Activated CD4-positive, alpha-beta T cell treated with anti-CD3 and anti-CD28 coated beads, Interleukin-2, Interleukin-4, amounts not matched to agents 100 ng/mL and 50 ng/mL, durations not matched to agents 16 hours and 8 hours (primary cell): ENCODE data around the gene DYSF.
"Not testable (repeated sequence)": the region's sequence is repeated elsewhere in the genome, so short reads cannot be mapped to it uniquely, and the experiment has no call there.

Experiments used
- DNase-seq: peaks from one replicate; pipeline ENCODE4 v3.0.0-alpha.2; 2020; ENCODE audit warnings: low spot score

The DYSF gene

GRCh38 chr2:71453404-71454220, at the start of gene DYSF:
Gene DYSF (plus strand): TSS chr2:71453561.
- DNase-seq = no peak

GRCh38 chr2:71409611-71410010, 43.8 kb upstream of the DYSF start:
- no peak for DNase-seq

GRCh38 chr2:71410696-71411095, 42.7 kb upstream of the DYSF start:
- no peak for DNase-seq

GRCh38 chr2:71416866-71417265, 36.5 kb upstream of the DYSF start:
- not testable (repeated sequence) for DNase-seq

- DNase-seq = no peak
Observed at GRCh38 chr2:71417300-71418202, 35.8 kb upstream of the DYSF start.

- no peak for DNase-seq
Observed at GRCh38 chr2:71419145-71419544, 34.2 kb upstream of the DYSF start.

GRCh38 chr2:71419976-71420375, 33.4 kb upstream of the DYSF start:
- DNase-seq = no peak

- no peak for DNase-seq
Observed at GRCh38 chr2:71422786-71423185, 30.6 kb upstream of the DYSF start.

GRCh38 chr2:71423817-71424420, 29.4 kb upstream of the DYSF start:
- DNase-seq = no peak

GRCh38 chr2:71426721-71427120, 26.6 kb upstream of the DYSF start:
- DNase-seq = no peak

GRCh38 chr2:71428472-71429383, 24.6 kb upstream of the DYSF start:
- no peak for DNase-seq

GRCh38 chr2:71445142-71445541, 8.2 kb upstream of the DYSF start:
- not testable (repeated sequence) for DNase-seq

- no peak for DNase-seq
Observed at GRCh38 chr2:71446505-71446904, 6.9 kb upstream of the DYSF start.

GRCh38 chr2:71449343-71449742, 4.0 kb upstream of the DYSF start:
- DNase-seq = no peak

- no peak for DNase-seq
Observed at GRCh38 chr2:71451705-71452104, 1.7 kb upstream of the DYSF start.

- DNase-seq = peak; percentile 25
Observed at GRCh38 chr2:71452565-71452964, 796 bp upstream of the DYSF start.

- DNase-seq = no peak
Observed at GRCh38 chr2:71454221-71455010, 1.1 kb downstream of the DYSF start.

GRCh38 chr2:71455011-71455740, 1.8 kb downstream of the DYSF start:
- no peak for DNase-seq

- no peak for DNase-seq
Observed at GRCh38 chr2:71455741-71456569, 2.6 kb downstream of the DYSF start.
